Stimulated activated effector memory CD8-positive, alpha-beta T cell treated with anti-CD3 and anti-CD28 coated beads, Interleukin-12 subunit alpha, Interleukin-12 subunit beta, amount 100 ng/mL, for 72 hours (primary cell): ENCODE data around the gene FAM234B.

Source experiments
- ATAC-seq: fragments of 150-1000 bp; cut with Tn5 transposase; 2 replicates; pipeline ENCODE4 v1.10.0; 2021
- DNase-seq, 2 donors: peaks; one replicate each; pipeline ENCODE4 v3.0.0; 2021 to 2022; ENCODE audit warnings: low spot score in 2 of 2
- H3K27ac Mint-ChIP-seq: one replicate; pipeline ENCODE4 v1.8.0; 2022; ENCODE audit warnings: mild to moderate bottlenecking, mixed read lengths
- H3K36me3 Mint-ChIP-seq: one replicate; pipeline ENCODE4 v1.8.0; 2022; ENCODE audit warnings: mild to moderate bottlenecking, mixed read lengths
- H3K4me1 Mint-ChIP-seq: one replicate; pipeline ENCODE4 v1.8.0; 2022; ENCODE audit warnings: mixed read lengths
- H3K4me3 Mint-ChIP-seq: one replicate; pipeline ENCODE4 v1.8.0; 2022; ENCODE audit warnings: mild to moderate bottlenecking, mixed read lengths
- H3K9me3 Mint-ChIP-seq: one replicate; pipeline ENCODE4 v1.8.0; 2022; ENCODE audit warnings: mixed read lengths

Gene FAM234B

GRCh38 chr12:13127444-13127843 is 83.3 kb downstream of the FAM234B start:
- no peaks in the 10 kb centered on the region for H3K9me3 Mint-ChIP-seq
- ATAC-seq, result no peak

GRCh38 chr12:13128291-13128965 is 84.2 kb downstream of the FAM234B start:
- no peaks in the 10 kb centered on the region for H3K9me3 Mint-ChIP-seq
- H3K4me3 Mint-ChIP-seq, result no peak overlapping the region
- H3K27ac Mint-ChIP-seq, result no peak overlapping the region
- no peak for ATAC-seq
- H3K4me1 Mint-ChIP-seq, result no peaks in the 10 kb centered on the region
- DNase-seq, result no peak
- no peaks in the 10 kb centered on the region for H3K36me3 Mint-ChIP-seq

More at GRCh38 chr12:13127444-13127843, 83.3 kb downstream of the FAM234B start:
- no peaks in the 10 kb centered on the region for H3K4me1 Mint-ChIP-seq
- no peaks in the 10 kb centered on the region for H3K36me3 Mint-ChIP-seq
- DNase-seq, result no peak
- no peak overlapping the region for H3K27ac Mint-ChIP-seq
- H3K4me3 Mint-ChIP-seq, result no peak overlapping the region

- H3K9me3 Mint-ChIP-seq, result no peaks in the 10 kb centered on the region
- no peak for DNase-seq
- H3K27ac Mint-ChIP-seq, result no peak overlapping the region
- ATAC-seq, result no peak
- H3K4me3 Mint-ChIP-seq, result no peak overlapping the region
- no peaks in the 10 kb centered on the region for H3K36me3 Mint-ChIP-seq
- no peaks in the 10 kb centered on the region for H3K4me1 Mint-ChIP-seq
Measured at GRCh38 chr12:13130981-13131380, 86.8 kb downstream of the FAM234B start.
